Measurements from ENCODE around the gene CFD.
"Not testable (repeated sequence)": the region's sequence is repeated elsewhere in the genome, so short reads cannot be mapped to it uniquely, and the experiment has no call there.

CFD gene

GRCh38 chr19:831407-832369, 27.8 kb upstream of the CFD start:
- no peak overlapping the region for H3K27ac ChIP-seq (ENCODE audit: low read depth, low read length)
- no peak overlapping the region for H3K9ac ChIP-seq (ENCODE audit: low read length)
- H3K27me3 ChIP-seq (ENCODE audit: control insufficient read depth, insufficient read depth, low read length) = peaks cover 17% of the 10 kb centered on the region
- H3K36me3 ChIP-seq (ENCODE audit: control insufficient read depth, insufficient read depth, low read length) = no peaks in the 10 kb centered on the region
- no peaks in the 10 kb centered on the region for H3K4me1 ChIP-seq (ENCODE audit: control insufficient read depth, insufficient read depth, low read length)
- H3K4me3 ChIP-seq (ENCODE audit: low read length) = no peak overlapping the region

- Histone ChIP-seq H3K36me3 (ENCODE audit: control insufficient read depth, insufficient read depth, low read length) (no peaks in the 10 kb centered on the region), H3K9ac (ENCODE audit: low read length) (no peak overlapping the region), H3K4me3 (ENCODE audit: low read length) (no peak overlapping the region), H3K27me3 (ENCODE audit: control insufficient read depth, insufficient read depth, low read length) (peaks cover 21% of the 10 kb centered on the region), H3K27ac (ENCODE audit: low read depth, low read length) (no peak overlapping the region), H3K4me1 (ENCODE audit: control insufficient read depth, insufficient read depth, low read length) (no peaks in the 10 kb centered on the region)
These were observed 25.2 kb upstream of the CFD start for GRCh38 chr19:834216-834615.

- Histone ChIP-seq H3K27me3 (ENCODE audit: control insufficient read depth, insufficient read depth, low read length) (peaks cover 18% of the 10 kb centered on the region), H3K9ac (ENCODE audit: low read length) (no peak overlapping the region), H3K36me3 (ENCODE audit: control insufficient read depth, insufficient read depth, low read length) (no peaks in the 10 kb centered on the region), H3K27ac (ENCODE audit: low read depth, low read length) (no peak overlapping the region), H3K4me1 (ENCODE audit: control insufficient read depth, insufficient read depth, low read length) (no peaks in the 10 kb centered on the region), H3K4me3 (ENCODE audit: low read length) (no peak overlapping the region)
These were observed 24.2 kb upstream of the CFD start for GRCh38 chr19:835210-835810.

GRCh38 chr19:840519-841206, 18.8 kb upstream of the CFD start, which contains the start of gene PRTN3:
PRTN3 (plus strand) TSS chr19:840999; CDS start chr19:841009, 10 bp downstream.
- Histone ChIP-seq H3K36me3 (ENCODE audit: control insufficient read depth, insufficient read depth, low read length) (no peaks in the 10 kb centered on the region), H3K9ac (ENCODE audit: low read length) (no peak within 1 kb of the TSS), H3K4me1 (ENCODE audit: control insufficient read depth, insufficient read depth, low read length) (no peaks in the 10 kb centered on the region), H3K27me3 (ENCODE audit: control insufficient read depth, insufficient read depth, low read length) (peaks cover 30% of the 10 kb centered on the region), H3K4me3 (ENCODE audit: low read length) (no peak within 1 kb of the TSS), H3K27ac (ENCODE audit: low read depth, low read length) (no peak within 1 kb of the TSS)

GRCh38 chr19:842802-843179, 16.7 kb upstream of the CFD start:
- H3K9ac ChIP-seq (ENCODE audit: low read length); H3K36me3 ChIP-seq (ENCODE audit: control insufficient read depth, insufficient read depth, low read length); H3K4me1 ChIP-seq (ENCODE audit: control insufficient read depth, insufficient read depth, low read length); H3K27ac ChIP-seq (ENCODE audit: low read depth, low read length); H3K4me3 ChIP-seq (ENCODE audit: low read length): not testable (repeated sequence)
- peaks cover 23% of the 10 kb centered on the region for H3K27me3 ChIP-seq (ENCODE audit: control insufficient read depth, insufficient read depth, low read length)

- Histone ChIP-seq H3K4me3 (ENCODE audit: low read length) (peak overlapping the region; percentile 41), H3K9ac (ENCODE audit: low read length) (no peak overlapping the region), H3K27me3 (ENCODE audit: control insufficient read depth, insufficient read depth, low read length) (peaks cover 23% of the 10 kb centered on the region), H3K4me1 (ENCODE audit: control insufficient read depth, insufficient read depth, low read length) (no peaks in the 10 kb centered on the region), H3K36me3 (ENCODE audit: control insufficient read depth, insufficient read depth, low read length) (no peaks in the 10 kb centered on the region), H3K27ac (ENCODE audit: low read depth, low read length) (no peak overlapping the region)
These were observed 16.2 kb upstream of the CFD start for GRCh38 chr19:843180-843835.

GRCh38 chr19:843836-844545, 15.5 kb upstream of the CFD start:
- Histone ChIP-seq H3K27me3 (ENCODE audit: control insufficient read depth, insufficient read depth, low read length) (peaks cover 23% of the 10 kb centered on the region), H3K4me1 (ENCODE audit: control insufficient read depth, insufficient read depth, low read length) (no peaks in the 10 kb centered on the region), H3K36me3 (ENCODE audit: control insufficient read depth, insufficient read depth, low read length) (no peaks in the 10 kb centered on the region), H3K9ac (ENCODE audit: low read length) (no peak overlapping the region), H3K4me3 (ENCODE audit: low read length) (peak overlapping the region; percentile 41), H3K27ac (ENCODE audit: low read depth, low read length) (no peak overlapping the region)

GRCh38 chr19:844546-844971, 14.9 kb upstream of the CFD start:
- Histone ChIP-seq H3K4me3 (ENCODE audit: low read length) (no peak overlapping the region), H3K27ac (ENCODE audit: low read depth, low read length) (no peak overlapping the region), H3K36me3 (ENCODE audit: control insufficient read depth, insufficient read depth, low read length) (no peaks in the 10 kb centered on the region), H3K9ac (ENCODE audit: low read length) (no peak overlapping the region), H3K27me3 (ENCODE audit: control insufficient read depth, insufficient read depth, low read length) (peaks cover 23% of the 10 kb centered on the region), H3K4me1 (ENCODE audit: control insufficient read depth, insufficient read depth, low read length) (no peaks in the 10 kb centered on the region)

- H3K27ac ChIP-seq (ENCODE audit: low read depth, low read length) = no peak overlapping the region
- no peak overlapping the region for H3K9ac ChIP-seq (ENCODE audit: low read length)
- H3K36me3 ChIP-seq (ENCODE audit: control insufficient read depth, insufficient read depth, low read length) = no peaks in the 10 kb centered on the region
- no peak overlapping the region for H3K4me3 ChIP-seq (ENCODE audit: low read length)
- peaks cover 19% of the 10 kb centered on the region for H3K27me3 ChIP-seq (ENCODE audit: control insufficient read depth, insufficient read depth, low read length)
- peaks cover 3% of the 10 kb centered on the region for H3K4me1 ChIP-seq (ENCODE audit: control insufficient read depth, insufficient read depth, low read length)
These were observed 13.6 kb upstream of the CFD start for GRCh38 chr19:845707-846521.

- H3K36me3 ChIP-seq (ENCODE audit: control insufficient read depth, insufficient read depth, low read length) = no peaks in the 10 kb centered on the region
- H3K27ac ChIP-seq (ENCODE audit: low read depth, low read length) = peak overlapping the region; percentile 45
- peaks cover 13% of the 10 kb centered on the region for H3K27me3 ChIP-seq (ENCODE audit: control insufficient read depth, insufficient read depth, low read length)
- no peak overlapping the region for H3K9ac ChIP-seq (ENCODE audit: low read length)
- H3K4me1 ChIP-seq (ENCODE audit: control insufficient read depth, insufficient read depth, low read length) = peaks cover 8% of the 10 kb centered on the region
- H3K4me3 ChIP-seq (ENCODE audit: low read length) = no peak overlapping the region
These were observed 11.0 kb upstream of the CFD start for GRCh38 chr19:848386-848921.

- not testable (repeated sequence) for H3K9ac ChIP-seq (ENCODE audit: low read length); H3K36me3 ChIP-seq (ENCODE audit: control insufficient read depth, insufficient read depth, low read length); H3K4me3 ChIP-seq (ENCODE audit: low read length); H3K4me1 ChIP-seq (ENCODE audit: control insufficient read depth, insufficient read depth, low read length); H3K27ac ChIP-seq (ENCODE audit: low read depth, low read length)
- peaks cover 13% of the 10 kb centered on the region for H3K27me3 ChIP-seq (ENCODE audit: control insufficient read depth, insufficient read depth, low read length)
These were observed 10.3 kb upstream of the CFD start for GRCh38 chr19:849195-849594.

All from rectal smooth muscle tissue (tissue), 1 donor.